IMR-90 (cell line): Measurements from ENCODE around the gene MAPK9. TPM values are rescaled to one million over a fixed set of nuclear protein-coding genes. Genes with fewer than 3 reads are reported as not detected.

Experiments
- ATAC-seq: fragments of 200-7000 bp; cut with Tn5 transposase; 2 replicates; pipeline ENCODE4 v1.9.1; 2020; ENCODE audit warnings: low read depth, mild to moderate bottlenecking, moderate library complexity
- BruUV-seq: library from RNA; stranded (reverse); fragments of 400-500 nt; replicated peaks from 2 replicates; lab custom pipeline; 2021; lab: Mats Ljungman, UMichigan
- CTCF ChIA-PET: fragments of 300-600 bp; formaldehyde crosslinking; extraction: SDS; loops from one replicate; lab custom pipeline; 2021; ENCODE audit warnings: antibody characterized with exemption; lab: Yijun Ruan, JAX
- POLR2A ChIA-PET: fragments of 300-600 bp; sonication (Branson Sonifier 250); formaldehyde crosslinking; loops from one replicate; lab custom pipeline; 2022; ENCODE audit warnings: antibody characterized with exemption; ENCODE audit not compliant: unreplicated experiment; lab: Charles Lee
- DNase-seq: peaks from one replicate; pipeline ENCODE4 v3.0.0; 2013
- H2AFZ ChIP-seq: replicated peaks from 2 replicates; pipeline ENCODE3; 2013; ENCODE audit warnings: low read length, mild to moderate bottlenecking; ENCODE audit not compliant: poor library complexity
- H2AK5ac ChIP-seq: 2 replicates; pipeline ENCODE4 v1.6.1; 2013; ENCODE audit warnings: low read depth, low read length, inconsistent platforms
- H2AK9ac ChIP-seq: replicated peaks from 2 replicates; pipeline ENCODE3; 2013; ENCODE audit warnings: mild to moderate bottlenecking, low read depth, low read length, moderate library complexity; ENCODE audit not compliant: poor library complexity
- H2BK120ac ChIP-seq: 2 replicates; pipeline ENCODE4 v1.6.1; 2013; ENCODE audit warnings: low read depth, low read length, inconsistent platforms
- H2BK15ac ChIP-seq: 3 replicates; pipeline ENCODE4 v1.6.1; 2013; ENCODE audit warnings: low read depth, low read length, inconsistent platforms
- H2BK20ac ChIP-seq: 2 replicates; pipeline ENCODE4 v1.6.1; 2013; ENCODE audit warnings: low read depth, mild to moderate bottlenecking, inconsistent platforms, low read length, moderate library complexity
- H2BK5ac ChIP-seq: 2 replicates; pipeline ENCODE4 v1.6.1; 2013; ENCODE audit warnings: mild to moderate bottlenecking, low read depth, low read length, inconsistent platforms; ENCODE audit not compliant: poor library complexity, severe bottlenecking
- H3K14ac ChIP-seq: replicated peaks from 2 replicates; pipeline ENCODE4 v1.6.1; 2013; ENCODE audit warnings: low read depth, low read length, inconsistent platforms
- H3K18ac ChIP-seq: 2 replicates; pipeline ENCODE4 v1.6.1; 2013; ENCODE audit warnings: low read depth, low read length, control low read depth
- H3K23ac ChIP-seq: 2 replicates; pipeline ENCODE4 v1.6.1; 2013; ENCODE audit warnings: low read depth, low read length, inconsistent platforms
- H3K27ac ChIP-seq: 2 replicates; pipeline ENCODE4 v1.5.1; 2013; ENCODE audit warnings: mild to moderate bottlenecking, control low read depth, low read length; ENCODE audit not compliant: insufficient read depth
- H3K27me3 ChIP-seq: 2 replicates; pipeline ENCODE4 v1.6.1; 2013; ENCODE audit warnings: low read length; ENCODE audit not compliant: control insufficient read depth, insufficient read depth
- H3K36me3 ChIP-seq: 2 replicates; pipeline ENCODE4 v1.6.1; 2013; ENCODE audit warnings: low read length, mixed read lengths; ENCODE audit not compliant: control insufficient read depth, insufficient read depth
- H3K4ac ChIP-seq: 2 replicates; pipeline ENCODE4 v1.6.1; 2013; ENCODE audit warnings: low read depth, low read length, inconsistent platforms
- H3K4me1 ChIP-seq: 2 replicates; pipeline ENCODE4 v1.6.1; 2013; ENCODE audit warnings: low read length, mixed read lengths; ENCODE audit not compliant: control insufficient read depth, insufficient read depth
- H3K4me2 ChIP-seq: 2 replicates; pipeline ENCODE4 v1.6.1; 2013; ENCODE audit warnings: low read depth, mild to moderate bottlenecking, control low read depth, low read length, moderate library complexity
- H3K4me3 ChIP-seq: 2 replicates; pipeline ENCODE4 v1.5.1; 2013; ENCODE audit warnings: low read depth, mild to moderate bottlenecking, control low read depth, low read length, moderate library complexity; ENCODE audit not compliant: insufficient read depth
- H3K56ac ChIP-seq: 2 replicates; pipeline ENCODE4 v1.6.1; 2013; ENCODE audit warnings: low read length, inconsistent platforms; ENCODE audit not compliant: insufficient read depth; ENCODE audit errors: extremely low read depth
- H3K79me1 ChIP-seq, 2 experiments: 2 replicates each; pipeline ENCODE4 v1.6.1; 2013; ENCODE audit warnings: low read length in 2 of 2, inconsistent platforms in 1 of 2, low read depth in 1 of 2
- H3K9ac ChIP-seq: 2 replicates; pipeline ENCODE4 v1.6.1; 2013; ENCODE audit warnings: low read depth, low read length, control low read depth
- H3K9me1 ChIP-seq: 2 replicates; pipeline ENCODE4 v1.6.1; 2013; ENCODE audit warnings: low read length, inconsistent platforms; ENCODE audit not compliant: insufficient read depth
- H3K9me3 ChIP-seq: 2 replicates; pipeline ENCODE4 v1.6.1; 2013; ENCODE audit warnings: low read length; ENCODE audit not compliant: control insufficient read depth, insufficient read depth
- H4K20me1 ChIP-seq: 2 replicates; pipeline ENCODE4 v1.6.1; 2013; ENCODE audit warnings: low read length, inconsistent platforms; ENCODE audit not compliant: insufficient read depth
- H4K5ac ChIP-seq: 2 replicates; pipeline ENCODE4 v1.6.1; 2013; ENCODE audit warnings: mild to moderate bottlenecking, low read depth, low read length, control low read depth
- H4K8ac ChIP-seq, 2 experiments: 2 replicates each; pipeline ENCODE4 v1.6.1; 2013; ENCODE audit warnings: low read depth in 2 of 2, low read length in 2 of 2, control low read depth in 1 of 2, inconsistent platforms in 1 of 2
- H4K91ac ChIP-seq: 2 replicates; pipeline ENCODE4 v1.6.1; 2013; ENCODE audit warnings: low read depth, low read length, inconsistent platforms; ENCODE audit not compliant: insufficient read depth
- BHLHE40 ChIP-seq: fragments of 150-350 bp; IDR thresholded peaks from 2 replicates; pipeline ENCODE4 v1.6.1; 2016; ENCODE audit warnings: mild to moderate bottlenecking, low read depth, low read length
- CEBPB ChIP-seq: IDR thresholded peaks from 2 replicates; pipeline ENCODE4 v1.6.1; 2012; ENCODE audit warnings: low read depth, low read length, improper control_type of control experiment
- CHD1 ChIP-seq: IDR thresholded peaks from 2 replicates; pipeline ENCODE4 v1.6.1; 2012; ENCODE audit warnings: low read depth, low read length, improper control_type of control experiment
- FOS ChIP-seq: fragments of 150-350 bp; IDR thresholded peaks from 2 replicates; pipeline ENCODE4 v1.6.1; 2016; ENCODE audit warnings: low read depth, low read length
- MAFK ChIP-seq: IDR thresholded peaks from 2 replicates; pipeline ENCODE4 v1.6.1; 2012; ENCODE audit warnings: low read depth, low read length, improper control_type of control experiment
- MXI1 ChIP-seq: IDR thresholded peaks from 2 replicates; pipeline ENCODE4 v1.6.1; 2012; ENCODE audit warnings: low read depth, mild to moderate bottlenecking, low read length, moderate library complexity, borderline replicate concordance
- NFE2L2 ChIP-seq: fragments of 150-350 bp; IDR thresholded peaks from 2 replicates; pipeline ENCODE4 v1.6.1; 2016; ENCODE audit warnings: low read depth, mild to moderate bottlenecking, low read length
- POLR2A ChIP-seq: IDR thresholded peaks from 2 replicates; pipeline ENCODE4 v1.6.1; 2012; ENCODE audit warnings: mild to moderate bottlenecking, low read depth, low read length
- RAD21 ChIP-seq: IDR thresholded peaks from 2 replicates; pipeline ENCODE4 v1.6.1; 2012; ENCODE audit warnings: low read length, improper control_type of control experiment
- RCOR1 ChIP-seq: IDR thresholded peaks from 2 replicates; pipeline ENCODE4 v1.6.1; 2012; ENCODE audit warnings: mild to moderate bottlenecking, low read length, improper control_type of control experiment; ENCODE audit not compliant: insufficient replicate concordance
- RFX5 ChIP-seq: IDR thresholded peaks from 2 replicates; pipeline ENCODE4 v1.8.0; 2012; ENCODE audit warnings: low read depth, mild to moderate bottlenecking, low read length, moderate library complexity
- SMC3 ChIP-seq: fragments of 150-350 bp; IDR thresholded peaks from 2 replicates; pipeline ENCODE4 v1.6.1; 2016; ENCODE audit warnings: low read depth, mild to moderate bottlenecking, antibody characterized with exemption, low read length, moderate library complexity
- WGBS, 2 experiments: methylation state at CpG; one replicate each; pipeline versions ENCODE4 v1.1.5 to v1.1.7; 2013; ENCODE audit warnings: missing lambda C conversion rate in 2 of 2; ENCODE audit not compliant: insufficient read length in 1 of 2; ENCODE audit errors: extremely low coverage in 2 of 2; 5-methylcytosine and 5-hydroxymethylcytosine counted together
- dilution Hi-C: fragments of 300-500 bp; cut with HindIII; formaldehyde crosslinking; loops from one replicate; pipeline ENCODE4 v1.14.3; 2018; ENCODE audit warnings: low sequenced_read_pairs; ENCODE audit not compliant: unreplicated experiment
- in situ Hi-C: fragments of 300-500 bp; cut with MboI; formaldehyde crosslinking; loops from 3 replicates; pipeline ENCODE4 v1.14.3; 2019; ENCODE audit warnings: low sequenced_read_pairs, inconsistent platforms, mixed read lengths
- intact Hi-C: fragments of 100-400 bp; cut with micrococcal nuclease; formaldehyde crosslinking; loops from 2 replicates; pipeline ENCODE4 v1.10.0; 2022
- polyA plus RNA-seq, 3 experiments: library from polyadenylated mRNA; depleted of rRNA; stranded (reverse); fragments of >200 nt; gene quantifications; 2 replicates each; pipeline ENCODE4 v1.2.3, GENCODE V29; 2012; ENCODE audit warnings: low replicate concordance in 1 of 3
- total RNA-seq: library from RNA; depleted of rRNA; stranded (reverse); fragments of >200 nt; gene quantifications from 2 replicates; pipeline ENCODE4 v1.2.3, GENCODE V29; 2012
- TF ChIP-seq, protein P1 (sequence below): fragments of 150-350 bp; IDR thresholded peaks from 2 replicates; pipeline ENCODE4 v1.6.1; 2016; ENCODE audit warnings: low read depth, mild to moderate bottlenecking, low read length, moderate library complexity, borderline replicate concordance
- TF ChIP-seq, protein P2 (sequence below): fragments of 150-350 bp; IDR thresholded peaks from 2 replicates; pipeline ENCODE4 v1.6.1; 2017; ENCODE audit warnings: mild to moderate bottlenecking, antibody characterized with exemption, low read length, low read depth
- TF ChIP-seq, protein P3 (sequence below): conservative IDR thresholded peaks from 2 replicates; pipeline ENCODE4 v1.5.1; 2012; ENCODE audit warnings: mild to moderate bottlenecking, low read depth, low read length, improper control_type of control experiment

The MAPK9 gene
- total and polyA plus RNA-seq, 2 of the 4 experiments (the other 2 are of a cell fraction): 22.9 to 23.3 TPM

DNA sequence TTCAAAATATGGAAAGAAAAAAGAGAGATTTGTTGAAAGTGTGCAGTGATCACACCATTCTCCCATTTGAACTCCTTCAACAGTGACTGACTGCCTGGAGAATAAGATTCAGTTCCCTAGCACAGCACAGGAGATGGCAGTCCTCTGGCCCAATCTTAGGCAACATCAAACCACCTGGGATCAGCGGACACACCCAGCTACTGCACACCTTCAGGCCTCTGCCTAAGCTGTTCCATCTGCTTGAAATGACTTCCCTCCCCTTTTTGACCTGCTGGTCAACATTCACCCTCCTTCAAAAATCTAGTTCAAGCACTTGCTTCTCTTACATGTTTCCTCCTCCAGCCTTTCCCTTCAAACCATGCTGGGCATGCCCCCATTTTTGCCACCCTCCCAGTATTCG, 4.5 kb downstream of the MAPK9 start:
- Histone ChIP-seq H4K5ac (no peak overlapping the region), H2AK5ac (no peak overlapping the region), H2BK120ac (no peak overlapping the region), H3K9me1 (peaks cover 3% of the 10 kb centered on the region; the same call in 1 of the 2 replicates), H2AK9ac (no peak overlapping the region), H3K4me2 (no peak overlapping the region), H3K14ac (no peak overlapping the region), H3K23ac (no peak overlapping the region), H2BK15ac (no peak overlapping the region), H3K18ac (no peak overlapping the region), H2AFZ (no peak overlapping the region), H3K4me3 (no peak overlapping the region), H4K20me1 (peaks cover 19% of the 10 kb centered on the region), H2BK20ac (no peak overlapping the region), H4K91ac (no peak overlapping the region), H3K56ac (no peak overlapping the region), H3K79me1 (peaks cover 47 to 62% of the 10 kb centered on the region in 2 experiments), H3K9ac (no peak overlapping the region), H3K4me1 (peaks cover 5% of the 10 kb centered on the region; the same call in 1 of the 2 replicates), H3K27ac (no peak overlapping the region), H2BK5ac (no peak overlapping the region), H3K27me3 (no peaks in the 10 kb centered on the region), H3K9me3 (no peaks in the 10 kb centered on the region), H3K36me3 (0 out of 2 replicates have a peak, but pooled peaks cover 3% of the 10 kb centered on the region), H4K8ac (no peak overlapping the region), H3K4ac (no peak overlapping the region)
- in situ Hi-C loops: no loop called here
- POLR2A ChIA-PET: no interaction called here
- intact Hi-C loops: no loop called here
- CTCF ChIA-PET: no interaction called here
- BruUV-seq: no TSS peak
- ATAC-seq (no peak), DNase-seq (no peak)
- no peak for TF ChIP-seq MXI1
- no peak for TF ChIP-seq POLR2A
- TF ChIP-seq CHD1: no peak
- TF ChIP-seq, protein P1, sequence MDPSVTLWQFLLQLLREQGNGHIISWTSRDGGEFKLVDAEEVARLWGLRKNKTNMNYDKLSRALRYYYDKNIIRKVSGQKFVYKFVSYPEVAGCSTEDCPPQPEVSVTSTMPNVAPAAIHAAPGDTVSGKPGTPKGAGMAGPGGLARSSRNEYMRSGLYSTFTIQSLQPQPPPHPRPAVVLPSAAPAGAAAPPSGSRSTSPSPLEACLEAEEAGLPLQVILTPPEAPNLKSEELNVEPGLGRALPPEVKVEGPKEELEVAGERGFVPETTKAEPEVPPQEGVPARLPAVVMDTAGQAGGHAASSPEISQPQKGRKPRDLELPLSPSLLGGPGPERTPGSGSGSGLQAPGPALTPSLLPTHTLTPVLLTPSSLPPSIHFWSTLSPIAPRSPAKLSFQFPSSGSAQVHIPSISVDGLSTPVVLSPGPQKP: no peak
- TF ChIP-seq FOS: no peak
- no peak for TF ChIP-seq RFX5
- no peak for TF ChIP-seq MAFK
- TF ChIP-seq RAD21: no peak
- no peak for TF ChIP-seq CEBPB
- TF ChIP-seq NFE2L2: no peak
- TF ChIP-seq, protein P2, sequence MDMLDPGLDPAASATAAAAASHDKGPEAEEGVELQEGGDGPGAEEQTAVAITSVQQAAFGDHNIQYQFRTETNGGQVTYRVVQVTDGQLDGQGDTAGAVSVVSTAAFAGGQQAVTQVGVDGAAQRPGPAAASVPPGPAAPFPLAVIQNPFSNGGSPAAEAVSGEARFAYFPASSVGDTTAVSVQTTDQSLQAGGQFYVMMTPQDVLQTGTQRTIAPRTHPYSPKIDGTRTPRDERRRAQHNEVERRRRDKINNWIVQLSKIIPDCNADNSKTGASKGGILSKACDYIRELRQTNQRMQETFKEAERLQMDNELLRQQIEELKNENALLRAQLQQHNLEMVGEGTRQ: no peak
- TF ChIP-seq BHLHE40: no peak
- no peak for TF ChIP-seq SMC3
- no peak for TF ChIP-seq RCOR1
- TF ChIP-seq, protein P3, sequence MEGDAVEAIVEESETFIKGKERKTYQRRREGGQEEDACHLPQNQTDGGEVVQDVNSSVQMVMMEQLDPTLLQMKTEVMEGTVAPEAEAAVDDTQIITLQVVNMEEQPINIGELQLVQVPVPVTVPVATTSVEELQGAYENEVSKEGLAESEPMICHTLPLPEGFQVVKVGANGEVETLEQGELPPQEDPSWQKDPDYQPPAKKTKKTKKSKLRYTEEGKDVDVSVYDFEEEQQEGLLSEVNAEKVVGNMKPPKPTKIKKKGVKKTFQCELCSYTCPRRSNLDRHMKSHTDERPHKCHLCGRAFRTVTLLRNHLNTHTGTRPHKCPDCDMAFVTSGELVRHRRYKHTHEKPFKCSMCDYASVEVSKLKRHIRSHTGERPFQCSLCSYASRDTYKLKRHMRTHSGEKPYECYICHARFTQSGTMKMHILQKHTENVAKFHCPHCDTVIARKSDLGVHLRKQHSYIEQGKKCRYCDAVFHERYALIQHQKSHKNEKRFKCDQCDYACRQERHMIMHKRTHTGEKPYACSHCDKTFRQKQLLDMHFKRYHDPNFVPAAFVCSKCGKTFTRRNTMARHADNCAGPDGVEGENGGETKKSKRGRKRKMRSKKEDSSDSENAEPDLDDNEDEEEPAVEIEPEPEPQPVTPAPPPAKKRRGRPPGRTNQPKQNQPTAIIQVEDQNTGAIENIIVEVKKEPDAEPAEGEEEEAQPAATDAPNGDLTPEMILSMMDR: no peak
- WGBS, 2 experiments: 73% methylated on average over 1 of the region's 2 CpGs; no CpG with 5 or more reads in 1 of the 2 experiments
- dilution Hi-C loops: no loop called here
